Spinal cord (tissue), 10 donors: ENCODE measurements around the gene POMT2. TPM values are rescaled to one million over a fixed set of nuclear protein-coding genes. Genes with fewer than 3 reads are reported as not detected.
"Not testable (repeated sequence)": the region's sequence is repeated elsewhere in the genome, so short reads cannot be mapped to it uniquely, and the experiment has no call there.

Experiments
- DNase-seq, 6 donors: peaks; one replicate each; pipeline versions ENCODE4 v3.0.0 to v3.0.0-alpha.2; 2013 to 2015; ENCODE audit warnings: low spot score in 6 of 6, low read depth in 4 of 6
- H3K27ac ChIP-seq: one replicate; pipeline ENCODE4 v1.5.1; 2013; ENCODE audit warnings: low read depth, low read length, control low read depth
- H3K27me3 ChIP-seq: one replicate; pipeline ENCODE4 v1.6.1; 2013; ENCODE audit warnings: low read length; ENCODE audit not compliant: control insufficient read depth, insufficient read depth
- H3K36me3 ChIP-seq: one replicate; pipeline ENCODE4 v1.6.1; 2013; ENCODE audit warnings: low read length; ENCODE audit not compliant: control insufficient read depth, insufficient read depth
- H3K4me1 ChIP-seq: one replicate; pipeline ENCODE4 v1.6.1; 2013; ENCODE audit warnings: low read length; ENCODE audit not compliant: control insufficient read depth, insufficient read depth
- H3K4me3 ChIP-seq: one replicate; pipeline ENCODE4 v1.5.1; 2013; ENCODE audit warnings: low read depth, low read length, control low read depth
- H3K9me3 ChIP-seq: one replicate; pipeline ENCODE4 v1.6.1; 2013; ENCODE audit warnings: low read length; ENCODE audit not compliant: control insufficient read depth, insufficient read depth
- WGBS: methylation state at CpG from one replicate; pipeline ENCODE4 v1.1.5; 2013; ENCODE audit warnings: missing lambda C conversion rate; ENCODE audit not compliant: insufficient coverage; 5-methylcytosine and 5-hydroxymethylcytosine counted together
- polyA plus RNA-seq, 2 donors: library from polyadenylated mRNA; unstranded; fragments of 120-200 nt; gene quantifications; one replicate each; pipeline ENCODE4 v1.2.1, GENCODE V29; 2013; ENCODE audit not compliant: insufficient read length in 2 of 2
- total RNA-seq, 2 donors: library from RNA; depleted of rRNA in 1 of 2; stranded (reverse); fragments of 120-200 nt in 1 of 2; fragments of >200 nt in 1 of 2; gene quantifications; one replicate each; pipeline versions ENCODE4 v1.2.3 to v1.2.4, GENCODE V29; 2013 to 2014
- donor health status: healthy.

Gene POMT2
- total and polyA plus RNA-seq, 4 donors: 19.9 to 55.7 (median 31.2) TPM

GRCh38 chr14:77286576-77286975, 34.1 kb downstream of the POMT2 start:
- no CpG with 5 or more reads among the region's 5 CpGs for WGBS

GRCh38 chr14:77284466-77284865, 36.2 kb downstream of the POMT2 start:
- H3K27ac ChIP-seq: no peak overlapping the region

More at GRCh38 chr14:77286576-77286975, 34.1 kb downstream of the POMT2 start:
- no peak overlapping the region for H3K4me3 ChIP-seq
- H3K27ac ChIP-seq: no peak overlapping the region
- H3K9me3 ChIP-seq: no peaks in the 10 kb centered on the region
- H3K27me3 ChIP-seq: no peaks in the 10 kb centered on the region
- H3K4me1 ChIP-seq: peaks cover 11% of the 10 kb centered on the region
- no peak for DNase-seq
- peaks cover 33% of the 10 kb centered on the region for H3K36me3 ChIP-seq

GRCh38 chr14:77284066-77284465, 36.6 kb downstream of the POMT2 start:
- Histone ChIP-seq H3K4me1 (peaks cover 14% of the 10 kb centered on the region), H3K4me3 (no peak overlapping the region), H3K27me3 (no peaks in the 10 kb centered on the region), H3K9me3 (no peaks in the 10 kb centered on the region), H3K27ac (no peak overlapping the region), H3K36me3 (peaks cover 39% of the 10 kb centered on the region)
- DNase-seq: peak in 2 of 6 donors; percentile 32 to 33
- 40% methylated on average over 4 of the region's 4 CpGs for WGBS

More at GRCh38 chr14:77284466-77284865, 36.2 kb downstream of the POMT2 start:
- WGBS: 63% methylated on average over 4 of the region's 5 CpGs
- Histone ChIP-seq H3K4me3 (no peak overlapping the region), H3K36me3 (peaks cover 35% of the 10 kb centered on the region), H3K4me1 (peaks cover 14% of the 10 kb centered on the region), H3K9me3 (no peaks in the 10 kb centered on the region), H3K27me3 (no peaks in the 10 kb centered on the region)
- DNase-seq: peak in 2 of 6 donors; percentile 22 to 80

- peaks cover 54% of the 10 kb centered on the region for H3K36me3 ChIP-seq
- no peaks in the 10 kb centered on the region for H3K9me3 ChIP-seq
- H3K27me3 ChIP-seq: no peaks in the 10 kb centered on the region
- DNase-seq: peak in 2 of 6 donors; percentile 20 to 79
- H3K4me1 ChIP-seq: peaks cover 14% of the 10 kb centered on the region
- 35% methylated on average over 5 of the region's 6 CpGs for WGBS
- H3K4me3 ChIP-seq: no peak overlapping the region
- H3K27ac ChIP-seq: peak overlapping the region; percentile 35
These were observed 38.8 kb downstream of the POMT2 start for GRCh38 chr14:77281852-77282410.

- H3K4me1 ChIP-seq: peaks cover 22% of the 10 kb centered on the region
- peaks cover 60% of the 10 kb centered on the region for H3K36me3 ChIP-seq
- not testable (repeated sequence) for H3K9me3 ChIP-seq, DNase-seq, H3K4me3 ChIP-seq, H3K27me3 ChIP-seq, H3K27ac ChIP-seq
- WGBS: no CpG with 5 or more reads among the region's 4 CpGs
These were observed 39.8 kb downstream of the POMT2 start for GRCh38 chr14:77280921-77281320.

- WGBS: 94% methylated on average over 13 of the region's 13 CpGs
- DNase-seq: no peak
- Histone ChIP-seq H3K9me3 (no peaks in the 10 kb centered on the region), H3K4me1 (peaks cover 32% of the 10 kb centered on the region), H3K27ac (no peak overlapping the region), H3K27me3 (no peaks in the 10 kb centered on the region), H3K4me3 (no peak overlapping the region), H3K36me3 (peaks cover 60% of the 10 kb centered on the region)
These were observed 41.0 kb downstream of the POMT2 start for GRCh38 chr14:77279719-77280118.

GRCh38 chr14:77278461-77279230, 42.0 kb downstream of the POMT2 start:
- no peak overlapping the region for H3K27ac ChIP-seq
- H3K9me3 ChIP-seq: no peaks in the 10 kb centered on the region
- no peaks in the 10 kb centered on the region for H3K27me3 ChIP-seq
- peaks cover 58% of the 10 kb centered on the region for H3K36me3 ChIP-seq
- DNase-seq: no peak
- peaks cover 29% of the 10 kb centered on the region for H3K4me1 ChIP-seq
- 94% methylated on average over 12 of the region's 14 CpGs for WGBS
- H3K4me3 ChIP-seq: no peak overlapping the region

- no peak for DNase-seq
- Histone ChIP-seq H3K9me3 (no peaks in the 10 kb centered on the region), H3K4me3 (no peak overlapping the region), H3K27ac (no peak overlapping the region), H3K36me3 (peaks cover 58% of the 10 kb centered on the region), H3K27me3 (peaks cover 3% of the 10 kb centered on the region), H3K4me1 (peaks cover 25% of the 10 kb centered on the region)
- 90% methylated on average over 12 of the region's 12 CpGs for whole genome bisulfite sequencing
These were observed 43.7 kb downstream of the POMT2 start for GRCh38 chr14:77276959-77277358.

- Histone ChIP-seq H3K9me3 (no peaks in the 10 kb centered on the region), H3K36me3 (peaks cover 53% of the 10 kb centered on the region), H3K4me1 (peaks cover 21% of the 10 kb centered on the region), H3K4me3 (no peak overlapping the region), H3K27ac (no peak overlapping the region), H3K27me3 (peaks cover 5% of the 10 kb centered on the region)
- no peak for DNase-seq
- 80% methylated on average over 10 of the region's 15 CpGs for whole genome bisulfite sequencing
These were observed 44.3 kb downstream of the POMT2 start for GRCh38 chr14:77276295-77276935.
